Endothelial cell (in vitro differentiated cells): ENCODE measurements around the gene LMO2. TPM values are rescaled to one million over a fixed set of nuclear protein-coding genes. Genes with fewer than 3 reads are reported as not detected.
"Not testable (repeated sequence)": the region's sequence is repeated elsewhere in the genome, so short reads cannot be mapped to it uniquely, and the experiment has no call there.

ENCODE experiments used
- DNase-seq: peaks from one replicate; pipeline ENCODE4 v3.0.0; 2021; ENCODE audit warnings: low spot score
- H3K27ac Mint-ChIP-seq: one replicate; pipeline ENCODE4 v1.8.0; 2021; ENCODE audit warnings: mixed read lengths, inconsistent platforms; ENCODE audit not compliant: unreplicated experiment
- H3K27me3 Mint-ChIP-seq: one replicate; pipeline ENCODE4 v1.8.0; 2021; ENCODE audit warnings: mild to moderate bottlenecking, moderate library complexity, mixed read lengths, inconsistent platforms; ENCODE audit not compliant: unreplicated experiment
- H3K36me3 Mint-ChIP-seq: one replicate; pipeline ENCODE4 v1.8.0; 2021; ENCODE audit warnings: mild to moderate bottlenecking, low read depth, mixed read lengths, inconsistent platforms; ENCODE audit not compliant: unreplicated experiment
- H3K4me1 Mint-ChIP-seq: one replicate; pipeline ENCODE4 v1.8.0; 2021; ENCODE audit warnings: mild to moderate bottlenecking, mixed read lengths, inconsistent platforms; ENCODE audit not compliant: unreplicated experiment
- H3K4me3 Mint-ChIP-seq: one replicate; pipeline ENCODE4 v1.8.0; 2021; ENCODE audit warnings: mild to moderate bottlenecking, mixed read lengths, inconsistent platforms; ENCODE audit not compliant: unreplicated experiment
- H3K9me3 Mint-ChIP-seq: one replicate; pipeline ENCODE4 v1.8.0; 2021; ENCODE audit warnings: mixed read lengths, inconsistent platforms; ENCODE audit not compliant: unreplicated experiment
- CTCF ChIP-seq: fragments of 200-600 bp; sonication (generic); IDR thresholded peaks from one replicate; pipeline ENCODE4 v1.5.0; 2021; ENCODE audit warnings: antibody characterized with exemption; ENCODE audit not compliant: unreplicated experiment
- total RNA-seq: library from RNA; stranded (reverse); fragmentation: NEBNext Ultra II Directional; extraction: Animal tissue kit (Norgen Biotek cat#: 25700); gene quantifications from one replicate; pipeline ENCODE4 v1.2.1, GENCODE V29; 2021; ENCODE audit not compliant: unreplicated experiment

The LMO2 gene
- total RNA-seq, 1 donor from 2014 or later, result 223 TPM

DNA sequence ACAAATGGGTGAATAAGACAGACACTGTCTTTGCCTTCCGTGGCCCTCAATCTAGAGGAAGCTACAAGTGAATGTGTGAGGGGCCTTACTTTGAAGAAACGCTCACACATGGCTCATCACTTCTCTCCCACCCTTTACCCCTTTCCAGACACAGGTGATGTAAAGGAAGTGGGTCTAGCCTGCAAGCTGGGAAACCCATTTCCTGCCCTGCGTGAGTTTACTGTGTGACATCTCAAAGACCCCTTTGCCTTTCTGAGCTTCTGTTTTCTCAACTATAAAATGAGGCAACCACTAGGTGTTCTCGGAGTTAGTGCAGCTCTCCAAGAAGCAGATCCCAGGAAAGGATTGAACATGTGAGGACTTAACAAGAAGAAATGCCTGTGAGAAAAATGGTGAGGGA lies 43.1 kb upstream of the LMO2 start:
- Mint-ChIP-seq H3K4me1 (peaks cover 81% of the 10 kb centered on the region), H3K27me3 (peaks cover 15% of the 10 kb centered on the region), H3K9me3 (no peaks in the 10 kb centered on the region), H3K36me3 (peaks cover 13% of the 10 kb centered on the region), H3K27ac (peak overlapping the region; percentile 84), H3K4me3 (peak overlapping the region; percentile 8)
- DNase-seq, result no peak
- no peak for TF ChIP-seq CTCF

DNA sequence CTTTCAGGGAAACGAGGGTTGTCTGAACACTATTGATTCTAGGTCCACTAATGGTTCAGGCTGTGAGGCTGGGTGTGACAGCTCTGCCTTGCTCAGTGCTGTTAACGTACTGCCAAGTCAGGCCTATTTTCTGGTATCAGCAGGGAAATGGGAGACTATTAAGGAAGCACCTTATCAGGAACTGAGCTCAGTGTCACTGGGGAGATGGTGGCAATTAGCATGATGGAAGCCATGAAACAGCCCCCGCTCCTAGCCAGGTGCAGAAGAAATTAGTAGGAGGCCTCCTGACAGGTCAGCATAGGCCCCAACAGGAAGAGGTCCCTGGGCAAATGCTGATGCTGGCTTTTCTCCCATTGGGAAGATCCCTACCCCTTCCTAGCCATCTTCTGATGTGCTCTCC lies 42.6 kb upstream of the LMO2 start:
- peaks cover 13% of the 10 kb centered on the region for H3K36me3 Mint-ChIP-seq
- no peak for DNase-seq

GRCh38 chr11:33933602-33934001 lies 41.7 kb upstream of the LMO2 start:
- TF ChIP-seq CTCF, result no peak
- DNase-seq, result no peak
- peak overlapping the region; percentile 82 for H3K4me3 Mint-ChIP-seq
- H3K27me3 Mint-ChIP-seq, result peaks cover 15% of the 10 kb centered on the region
- peaks cover 13% of the 10 kb centered on the region for H3K36me3 Mint-ChIP-seq
- peaks cover 85% of the 10 kb centered on the region for H3K4me1 Mint-ChIP-seq
- H3K9me3 Mint-ChIP-seq, result no peaks in the 10 kb centered on the region
- H3K27ac Mint-ChIP-seq, result peak overlapping the region; percentile 78

More for the DNA sequence above, 42.6 kb upstream of the LMO2 start:
- H3K27ac Mint-ChIP-seq, result no peak overlapping the region
- peaks cover 84% of the 10 kb centered on the region for H3K4me1 Mint-ChIP-seq
- no peak overlapping the region for H3K4me3 Mint-ChIP-seq
- no peaks in the 10 kb centered on the region for H3K9me3 Mint-ChIP-seq
- H3K27me3 Mint-ChIP-seq, result peaks cover 15% of the 10 kb centered on the region
- no peak for TF ChIP-seq CTCF

DNA sequence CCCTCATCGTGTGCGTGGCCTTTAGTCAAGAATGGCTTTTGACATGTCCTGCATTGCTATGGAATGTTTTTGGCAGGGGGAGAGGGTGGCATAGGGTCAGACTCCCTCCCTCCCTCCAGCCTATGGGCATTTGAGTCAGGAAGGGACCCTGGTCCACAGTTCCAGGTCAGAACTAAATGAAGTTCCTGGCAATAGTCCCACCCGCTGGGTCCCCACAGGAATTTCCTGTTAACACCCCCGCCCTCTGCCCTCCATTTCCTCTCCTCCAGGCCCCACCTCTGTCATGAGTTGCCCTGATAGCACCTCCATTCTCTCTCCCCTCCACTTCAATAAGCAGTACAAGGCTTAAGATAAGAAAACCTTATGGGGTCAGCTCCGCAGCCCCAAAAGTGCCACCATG lies 40.8 kb upstream of the LMO2 start:
- no peak for DNase-seq
- Mint-ChIP-seq H3K36me3 (peaks cover 13% of the 10 kb centered on the region), H3K27ac (peak overlapping the region; percentile 75), H3K27me3 (peaks cover 15% of the 10 kb centered on the region), H3K4me3 (peak overlapping the region; percentile 67), H3K9me3 (no peaks in the 10 kb centered on the region), H3K4me1 (peaks cover 76% of the 10 kb centered on the region)
- TF ChIP-seq CTCF, result no peak

- Mint-ChIP-seq H3K27ac (peak overlapping the region; percentile 38), H3K4me1 (peaks cover 67% of the 10 kb centered on the region), H3K36me3 (peaks cover 13% of the 10 kb centered on the region)
- H3K4me3 Mint-ChIP-seq, H3K27me3 Mint-ChIP-seq, DNase-seq, H3K9me3 Mint-ChIP-seq: not testable (repeated sequence)
Observed at GRCh38 chr11:33931739-33932366, 40.0 kb upstream of the LMO2 start.
